ENCODE measurements around the gene ARFIP1. TPM values are rescaled to one million over a fixed set of nuclear protein-coding genes. Genes with fewer than 3 reads are reported as not detected.
"Not testable (repeated sequence)": the region's sequence is repeated elsewhere in the genome, so short reads cannot be mapped to it uniquely, and the experiment has no call there.

ARFIP1 gene
- total and polyA plus RNA-seq, 2 of the 8 experiments (the other 6 are each of a cell fraction or from before 2014, with no cell fraction given), result 13.5 to 38.0 TPM

- H2BK20ac ChIP-seq (ENCODE audit: low read length); H3K56ac ChIP-seq (replicated peaks; ENCODE audit: insufficient read length, low read depth, low read length); H3K4ac ChIP-seq (replicated peaks; ENCODE audit: insufficient read length, low read depth, low read length); H2BK15ac ChIP-seq (ENCODE audit: low read length); H2BK120ac ChIP-seq (replicated peaks; ENCODE audit: low read depth, low read length); H3K23ac ChIP-seq (ENCODE audit: insufficient read length); H4K8ac ChIP-seq (ENCODE audit: extremely low read depth, insufficient read depth, low read length); H4K20me1 ChIP-seq (replicated peaks in 1 of 2; ENCODE audit: control insufficient read depth in 1 of 2, insufficient read depth in 2 of 2, low read length in 2 of 2); H3K18ac ChIP-seq (ENCODE audit: extremely low read depth, low read length); DNase-seq (ENCODE audit: low read depth in 1 of 2, low spot score in 2 of 2); H2AFZ ChIP-seq (ENCODE audit: low read length); H4K5ac ChIP-seq (ENCODE audit: insufficient read length, low read depth, low read length); H2BK12ac ChIP-seq (ENCODE audit: low read depth, low read length); H3K9me3 ChIP-seq (ENCODE audit: insufficient read depth in 2 of 2, low read depth in 1 of 2, low read length in 1 of 2); H3K79me1 ChIP-seq (ENCODE audit: low read depth, low read length); H3K4me3 ChIP-seq (ENCODE audit: extremely low read depth in 1 of 4, insufficient read depth in 2 of 4, low read depth in 3 of 4, low read length in 4 of 4); FAIRE-seq; H2AK5ac ChIP-seq (ENCODE audit: low read depth, low read length); H3K36me3 ChIP-seq (ENCODE audit: control insufficient read depth in 2 of 4, insufficient read depth in 4 of 4, low read length in 3 of 4); H3K23me2 ChIP-seq (ENCODE audit: low read depth, low read length); H3K27me3 ChIP-seq (replicated peaks in 1 of 4; ENCODE audit: control insufficient read depth in 3 of 4, extremely low read depth in 1 of 4, insufficient read depth in 3 of 4, low read length in 3 of 4); H4K91ac ChIP-seq (replicated peaks; ENCODE audit: insufficient read length, low read length); H2BK5ac ChIP-seq (ENCODE audit: low read depth, low read length); H3K27ac ChIP-seq (ENCODE audit: low read depth, low read length); H3K9ac ChIP-seq (replicated peaks in 1 of 4; ENCODE audit: extremely low read depth in 1 of 4, low read depth in 3 of 4, low read length in 3 of 4); H3K4me2 ChIP-seq (ENCODE audit: insufficient read depth in 1 of 2, low read depth in 2 of 2, low read length in 2 of 2); H3K14ac ChIP-seq (ENCODE audit: insufficient read length): not testable (repeated sequence)
- H3K79me2 ChIP-seq (ENCODE audit: control insufficient read depth in 1 of 2, insufficient read depth in 2 of 2, low read length in 2 of 2), result peaks cover 0 to 30% of the 10 kb centered on the region in 2 experiments; a peak in 3 of 4 replicates
- ChIA-PET POLR2A (ENCODE audit: partially characterized antibody) (interaction anchor here (0.6 kb wide), 1 partner anchor 77 kb away, joined by 3 read pairs; no protein-coding TSS in a partner anchor), CTCF (ENCODE audit: partially characterized antibody) (interaction anchor here (0.8 kb wide), 1 partner anchor 81 kb away, joined by 3 read pairs; no protein-coding TSS in a partner anchor)
- WGBS, 2 experiments (ENCODE audit: extremely low coverage in 1 of 2, insufficient coverage in 1 of 2, insufficient read length in 1 of 2, insufficient replicate concordance in 2 of 2, low coverage in 1 of 2, low lambda C conversion rate in 2 of 2, missing lambda C conversion rate in 1 of 2), result 89% methylated on average over 5 of the region's 5 CpGs; no CpG with 5 or more reads in 1 of the 2 experiments
- peaks cover 7 to 17% (median 9%) of the 10 kb centered on the region in 4 experiments; a peak in 6 of 7 replicates for H3K4me1 ChIP-seq (replicated peaks in 1 of 4; ENCODE audit: control insufficient read depth in 3 of 4, insufficient read depth in 4 of 4, low read length in 3 of 4)
Observed at GRCh38 chr4:152854016-152854415, 74.3 kb downstream of the ARFIP1 start.
